WTC11 (cell line): Measurements from ENCODE around the gene ERBB2. TPM values are rescaled to one million over a fixed set of nuclear protein-coding genes. Genes with fewer than 3 reads are reported as not detected.

ENCODE experiments used
- ATAC-seq: fragments of 200-7000 bp; cut with Tn5 transposase; 2 replicates; pipeline ENCODE4 v1.10.0; 2021; ENCODE audit warnings: mild to moderate bottlenecking, moderate library complexity
- CTCF ChIA-PET: fragments of 300-600 bp; sonication (Branson Sonifier 250); formaldehyde crosslinking; loops from one replicate; lab custom pipeline; 2021; ENCODE audit warnings: antibody characterized with exemption; lab: Charles Lee
- POLR2A ChIA-PET: fragments of 350-600 bp; sonication (Branson Sonifier 250); formaldehyde crosslinking; loops from one replicate; lab custom pipeline; 2021; ENCODE audit warnings: antibody characterized with exemption; lab: Charles Lee
- DNase-seq: peaks from one replicate; pipeline ENCODE4 v3.0.0; 2021; ENCODE audit warnings: low spot score
- H3K27ac Mint-ChIP-seq: 2 replicates; pipeline ENCODE4 v1.8.0; 2021; ENCODE audit warnings: mixed read lengths
- H3K27me3 Mint-ChIP-seq: 2 replicates; pipeline ENCODE4 v1.8.0; 2021; ENCODE audit warnings: low read depth, mild to moderate bottlenecking, moderate library complexity, mixed read lengths
- H3K36me3 Mint-ChIP-seq: 2 replicates; pipeline ENCODE4 v1.8.0; 2021; ENCODE audit warnings: mixed read lengths
- H3K4me1 Mint-ChIP-seq: 2 replicates; pipeline ENCODE4 v1.8.0; 2022; ENCODE audit warnings: mixed read lengths
- H3K4me3 Mint-ChIP-seq: 2 replicates; pipeline ENCODE4 v1.8.0; 2021; ENCODE audit warnings: mild to moderate bottlenecking, moderate library complexity, mixed read lengths
- H3K9me3 Mint-ChIP-seq: 2 replicates; pipeline ENCODE4 v1.8.0; 2021; ENCODE audit warnings: mixed read lengths
- AFF4 ChIP-seq: sonication (generic); formaldehyde crosslinking; IDR thresholded peaks from 2 replicates; pipeline ENCODE4 v1.8.1; 2023; ENCODE audit warnings: mild to moderate bottlenecking, missing genetic modification reagents, borderline replicate concordance
- CDX4 ChIP-seq: fragments of 250-450 bp; sonication (Bioruptor Pico); IDR thresholded peaks from 2 replicates; pipeline ENCODE4 v1.9.0; 2021; ENCODE audit warnings: moderate library complexity, mild to moderate bottlenecking, inconsistent platforms, borderline replicate concordance
- E2F5 ChIP-seq: sonication (generic); formaldehyde crosslinking; IDR thresholded peaks from 2 replicates; pipeline ENCODE4 v1.8.1; 2022; ENCODE audit warnings: mild to moderate bottlenecking, moderate library complexity, missing genetic modification reagents
- ETV6 ChIP-seq: sonication (generic); formaldehyde crosslinking; IDR thresholded peaks from 2 replicates; pipeline ENCODE4 v1.8.1; 2022; ENCODE audit warnings: mild to moderate bottlenecking, missing genetic modification reagents
- FOXK1 ChIP-seq: sonication (generic); formaldehyde crosslinking; IDR thresholded peaks from 2 replicates; pipeline ENCODE4 v1.8.0; 2022; ENCODE audit warnings: mild to moderate bottlenecking, moderate library complexity, missing genetic modification reagents
- FOXP1 ChIP-seq: sonication (generic); formaldehyde crosslinking; IDR thresholded peaks from 2 replicates; pipeline ENCODE4 v1.8.0; 2022; ENCODE audit warnings: missing genetic modification reagents, mild to moderate bottlenecking, moderate library complexity, borderline replicate concordance
- GTF2I ChIP-seq: fragments of 250-450 bp; sonication (Bioruptor Pico); conservative IDR thresholded peaks from 2 replicates; pipeline ENCODE4 v1.4.0; 2021; ENCODE audit warnings: mild to moderate bottlenecking
- HMGA2 ChIP-seq: fragments of 250-450 bp; sonication (Bioruptor Pico); IDR thresholded peaks from 2 replicates; pipeline ENCODE4 v1.4.0; 2021; ENCODE audit warnings: mild to moderate bottlenecking, moderate library complexity
- HMGXB4 ChIP-seq: sonication (generic); formaldehyde crosslinking; IDR thresholded peaks from 2 replicates; pipeline ENCODE4 v1.8.1; 2023; ENCODE audit warnings: mild to moderate bottlenecking, moderate library complexity, missing genetic modification reagents
- MXD4 ChIP-seq: fragments of 250-450 bp; sonication (Bioruptor Pico); IDR thresholded peaks from 2 replicates; pipeline ENCODE4 v1.8.0; 2021; ENCODE audit warnings: mild to moderate bottlenecking, moderate library complexity, borderline replicate concordance
- MYBL2 ChIP-seq: sonication (generic); formaldehyde crosslinking; IDR thresholded peaks from 2 replicates; pipeline ENCODE4 v1.8.1; 2023; ENCODE audit warnings: mild to moderate bottlenecking, moderate library complexity, missing genetic modification reagents
- NFATC4 ChIP-seq: fragments of 250-450 bp; sonication (Bioruptor Pico); IDR thresholded peaks from 2 replicates; pipeline ENCODE4 v1.9.0; 2021; ENCODE audit warnings: mild to moderate bottlenecking
- NFE2L1 ChIP-seq: sonication (generic); formaldehyde crosslinking; IDR thresholded peaks from 2 replicates; pipeline ENCODE4 v1.8.1; 2023; ENCODE audit warnings: missing genetic modification reagents
- NR3C1 ChIP-seq: sonication (generic); formaldehyde crosslinking; conservative IDR thresholded peaks from 2 replicates; pipeline ENCODE4 v1.8.1; 2023; ENCODE audit warnings: low read depth, mild to moderate bottlenecking, missing genetic modification reagents
- SP1 ChIP-seq: sonication (generic); formaldehyde crosslinking; conservative IDR thresholded peaks from 2 replicates; pipeline ENCODE4 v1.8.1; 2022; ENCODE audit warnings: missing genetic modification reagents
- STAT6 ChIP-seq: sonication (generic); formaldehyde crosslinking; conservative IDR thresholded peaks from 2 replicates; pipeline ENCODE4 v1.8.1; 2023; ENCODE audit warnings: mild to moderate bottlenecking, low read depth, missing genetic modification reagents, moderate library complexity
- ZNF425 ChIP-seq: fragments of 250-450 bp; sonication (Bioruptor Pico); conservative IDR thresholded peaks from 2 replicates; pipeline ENCODE4 v1.9.0; 2021; ENCODE audit warnings: mild to moderate bottlenecking
- total RNA-seq: library from RNA; stranded (reverse); gene quantifications from 3 replicates; pipeline ENCODE4 v1.2.3, GENCODE V29; 2021
- TF ChIP-seq, protein P1 (sequence below): sonication (generic); formaldehyde crosslinking; IDR thresholded peaks from 2 replicates; pipeline ENCODE4 v1.8.1; 2023; ENCODE audit warnings: mild to moderate bottlenecking, missing genetic modification reagents
- TF ChIP-seq, protein P2 (sequence below): sonication (generic); formaldehyde crosslinking; IDR thresholded peaks from 2 replicates; pipeline ENCODE4 v1.8.1; 2022; ENCODE audit warnings: missing genetic modification reagents, borderline replicate concordance

Gene ERBB2
- total RNA-seq, 1 experiment from 2014 or later: 209 TPM

DNA sequence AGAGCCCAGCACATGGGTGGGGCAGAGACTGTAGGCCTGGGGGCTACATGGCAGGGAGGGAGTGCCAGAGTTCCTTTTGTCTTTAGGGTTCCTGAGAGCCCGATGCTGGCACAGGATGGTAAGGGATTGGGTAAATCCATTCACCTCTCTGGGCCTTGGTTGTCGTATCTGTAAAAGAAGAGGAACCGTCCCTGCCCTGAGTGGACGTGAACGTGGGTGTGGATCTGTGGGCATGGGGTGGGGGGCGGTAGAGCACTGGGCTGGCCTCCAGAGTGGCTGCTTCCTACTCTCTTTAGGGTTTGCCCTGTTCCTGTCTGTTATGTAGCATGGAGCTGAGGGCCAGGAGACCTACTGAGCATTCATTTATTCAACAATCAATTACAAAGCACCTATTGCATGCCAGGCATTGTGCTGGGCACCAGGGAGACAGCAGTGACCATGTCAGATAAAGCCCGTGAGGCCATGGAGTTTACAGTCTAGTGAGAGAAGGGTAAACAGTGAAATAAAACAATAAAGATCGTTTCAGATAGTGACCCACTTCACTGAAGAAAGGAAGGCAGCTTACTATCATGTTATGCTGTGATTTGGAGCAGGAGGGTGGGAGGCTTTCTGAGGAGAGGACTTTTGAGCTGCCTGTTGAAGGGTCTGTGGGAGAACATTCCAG lies 47.8 kb upstream of the ERBB2 start:
- POLR2A ChIA-PET: interaction anchor here (0.6 to 1.1 kb wide), 4 partner anchors 12 to 47 kb away, joined by 3 to 4 read pairs (median 4); partner anchors contain the start of gene ERBB2
- Mint-ChIP-seq H3K9me3 (no peaks in the 10 kb centered on the region), H3K36me3 (no peaks in the 10 kb centered on the region; the same call in 1 of the 2 replicates), H3K4me3 (no peak overlapping the region), H3K27ac (peak overlapping the region; percentile 75), H3K4me1 (peaks cover 44% of the 10 kb centered on the region), H3K27me3 (no peaks in the 10 kb centered on the region; the same call in 1 of the 2 replicates)
- CTCF ChIA-PET: interaction anchor here (0.5 to 18.1 kb wide), 15 partner anchors 8 to 150 kb away, joined by 3 to 851 read pairs (median 14); partner anchors contain the start of genes MIEN1, PNMT, PPP1R1B and STARD3
- ATAC-seq: no peak
- no peak for DNase-seq
- TF ChIP-seq E2F5 (CRISPR knock-in tag): no peak
- TF ChIP-seq ZNF425 (CRISPR knock-in tag): no peak
- TF ChIP-seq GTF2I (CRISPR knock-in tag): no peak
- no peak for TF ChIP-seq HMGXB4 (CRISPR knock-in tag)
- TF ChIP-seq AFF4: no peak
- TF ChIP-seq FOXK1 (CRISPR knock-in tag): no peak
- TF ChIP-seq, protein P1, sequence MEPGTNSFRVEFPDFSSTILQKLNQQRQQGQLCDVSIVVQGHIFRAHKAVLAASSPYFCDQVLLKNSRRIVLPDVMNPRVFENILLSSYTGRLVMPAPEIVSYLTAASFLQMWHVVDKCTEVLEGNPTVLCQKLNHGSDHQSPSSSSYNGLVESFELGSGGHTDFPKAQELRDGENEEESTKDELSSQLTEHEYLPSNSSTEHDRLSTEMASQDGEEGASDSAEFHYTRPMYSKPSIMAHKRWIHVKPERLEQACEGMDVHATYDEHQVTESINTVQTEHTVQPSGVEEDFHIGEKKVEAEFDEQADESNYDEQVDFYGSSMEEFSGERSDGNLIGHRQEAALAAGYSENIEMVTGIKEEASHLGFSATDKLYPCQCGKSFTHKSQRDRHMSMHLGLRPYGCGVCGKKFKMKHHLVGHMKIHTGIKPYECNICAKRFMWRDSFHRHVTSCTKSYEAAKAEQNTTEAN: no peak
- TF ChIP-seq NR3C1: no peak
- no peak for TF ChIP-seq MXD4 (CRISPR knock-in tag)
- no peak for TF ChIP-seq MYBL2
- TF ChIP-seq NFE2L1 (CRISPR knock-in tag): no peak
- TF ChIP-seq NFATC4 (CRISPR knock-in tag): no peak
- TF ChIP-seq HMGA2 (CRISPR knock-in tag): no peak
- TF ChIP-seq, protein P2, sequence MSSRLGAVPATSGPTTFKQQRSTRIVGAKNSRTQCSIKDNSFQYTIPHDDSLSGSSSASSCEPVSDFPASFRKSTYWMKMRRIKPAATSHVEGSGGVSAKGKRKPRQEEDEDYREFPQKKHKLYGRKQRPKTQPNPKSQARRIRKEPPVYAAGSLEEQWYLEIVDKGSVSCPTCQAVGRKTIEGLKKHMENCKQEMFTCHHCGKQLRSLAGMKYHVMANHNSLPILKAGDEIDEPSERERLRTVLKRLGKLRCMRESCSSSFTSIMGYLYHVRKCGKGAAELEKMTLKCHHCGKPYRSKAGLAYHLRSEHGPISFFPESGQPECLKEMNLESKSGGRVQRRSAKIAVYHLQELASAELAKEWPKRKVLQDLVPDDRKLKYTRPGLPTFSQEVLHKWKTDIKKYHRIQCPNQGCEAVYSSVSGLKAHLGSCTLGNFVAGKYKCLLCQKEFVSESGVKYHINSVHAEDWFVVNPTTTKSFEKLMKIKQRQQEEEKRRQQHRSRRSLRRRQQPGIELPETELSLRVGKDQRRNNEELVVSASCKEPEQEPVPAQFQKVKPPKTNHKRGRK (CRISPR knock-in tag): no peak
- TF ChIP-seq STAT6: no peak
- no peak for TF ChIP-seq FOXP1 (CRISPR knock-in tag)
- no peak for TF ChIP-seq ETV6 (CRISPR knock-in tag)
- TF ChIP-seq SP1 (CRISPR knock-in tag): no peak
- no peak for TF ChIP-seq CDX4
